HG03469 (cell line): ENCODE data around the gene P2RX6.
"Not testable (repeated sequence)": the region's sequence is repeated elsewhere in the genome, so short reads cannot be mapped to it uniquely, and the experiment has no call there.

Experiments used
- ATAC-seq: cut with Tn5 transposase; IDR thresholded peaks from one replicate; pipeline ENCODE4 v1.9.1; 2021; ENCODE audit warnings: mild to moderate bottlenecking, moderate library complexity, moderate number of reproducible peaks; ENCODE audit not compliant: unreplicated experiment

The P2RX6 gene

DNA sequence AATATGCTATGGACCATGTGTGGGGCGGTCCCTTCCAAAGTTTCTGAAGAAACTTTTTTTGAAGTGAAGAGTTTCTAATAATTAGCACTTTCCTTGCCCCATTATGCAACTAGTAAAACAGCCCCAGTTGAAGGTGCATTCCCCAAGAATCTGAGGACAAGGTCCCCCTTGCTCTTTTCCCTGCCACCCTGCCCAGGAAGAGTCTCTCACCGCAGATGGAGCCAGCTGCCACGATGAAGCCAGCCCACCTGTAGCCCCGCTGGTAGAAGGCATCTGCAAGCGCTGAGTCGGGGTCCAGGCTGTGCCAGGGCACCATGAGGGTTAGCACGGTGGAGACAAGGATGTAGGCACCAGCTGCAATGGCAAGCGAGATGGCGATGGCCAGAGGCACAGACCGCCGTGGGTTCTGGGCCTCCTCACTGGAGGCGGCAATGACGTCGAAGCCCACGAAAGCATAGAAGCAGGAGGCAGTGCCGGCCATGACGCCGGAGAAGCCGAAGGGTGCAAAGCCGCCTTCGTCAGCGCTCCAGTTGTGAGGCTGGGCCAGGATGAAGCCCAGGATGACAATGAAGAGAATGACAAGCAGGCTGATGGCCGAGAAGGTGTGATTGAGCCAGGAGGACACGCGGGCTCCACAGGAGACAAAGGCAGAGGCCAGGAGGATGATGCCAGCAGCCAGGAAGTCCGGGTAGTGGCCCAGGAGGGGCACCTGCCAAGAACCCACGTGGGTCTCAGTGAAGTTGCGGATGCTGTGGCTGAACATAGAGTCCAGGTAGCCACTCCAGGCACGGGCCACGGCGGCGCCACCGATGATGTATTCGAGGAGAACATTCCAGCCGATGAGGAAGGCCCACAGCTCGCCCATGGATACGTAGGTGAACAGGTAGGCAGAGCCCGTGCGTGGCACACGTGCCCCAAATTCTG is 15.9 kb downstream of the P2RX6 start:
- ATAC-seq = no peak

DNA sequence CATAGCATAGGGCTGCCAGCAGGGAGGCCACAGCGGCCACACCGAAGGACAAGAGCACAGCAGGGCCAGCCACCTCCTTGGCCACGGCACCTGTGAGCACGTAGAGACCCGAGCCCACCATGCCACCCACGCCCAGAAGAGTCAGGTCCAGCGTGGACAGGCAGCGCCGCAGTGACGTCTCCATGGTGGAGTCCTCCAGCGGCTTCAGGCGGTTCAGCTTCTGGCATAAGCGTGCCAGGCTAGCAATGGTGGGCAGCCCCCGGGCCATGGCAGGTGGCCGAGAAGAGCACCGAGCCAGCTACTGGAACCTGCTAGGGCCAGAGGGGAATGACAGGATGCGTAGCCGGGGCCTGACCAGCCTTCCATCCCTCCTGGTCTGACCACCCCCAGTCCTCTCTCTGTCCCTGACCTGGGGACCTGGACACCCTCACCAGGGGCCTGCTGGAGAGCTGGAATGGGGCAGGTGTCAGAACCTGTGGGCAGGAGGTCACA is 16.6 kb downstream of the P2RX6 start:
- no peak for ATAC-seq

GRCh38 chr22:21032037-21032867 is 17.3 kb downstream of the P2RX6 start, which contains the start of gene SLC7A4:
SLC7A4 (minus strand) TSS chr22:21032561; CDS start chr22:21031812, 749 bp downstream.
- no peak for ATAC-seq

DNA sequence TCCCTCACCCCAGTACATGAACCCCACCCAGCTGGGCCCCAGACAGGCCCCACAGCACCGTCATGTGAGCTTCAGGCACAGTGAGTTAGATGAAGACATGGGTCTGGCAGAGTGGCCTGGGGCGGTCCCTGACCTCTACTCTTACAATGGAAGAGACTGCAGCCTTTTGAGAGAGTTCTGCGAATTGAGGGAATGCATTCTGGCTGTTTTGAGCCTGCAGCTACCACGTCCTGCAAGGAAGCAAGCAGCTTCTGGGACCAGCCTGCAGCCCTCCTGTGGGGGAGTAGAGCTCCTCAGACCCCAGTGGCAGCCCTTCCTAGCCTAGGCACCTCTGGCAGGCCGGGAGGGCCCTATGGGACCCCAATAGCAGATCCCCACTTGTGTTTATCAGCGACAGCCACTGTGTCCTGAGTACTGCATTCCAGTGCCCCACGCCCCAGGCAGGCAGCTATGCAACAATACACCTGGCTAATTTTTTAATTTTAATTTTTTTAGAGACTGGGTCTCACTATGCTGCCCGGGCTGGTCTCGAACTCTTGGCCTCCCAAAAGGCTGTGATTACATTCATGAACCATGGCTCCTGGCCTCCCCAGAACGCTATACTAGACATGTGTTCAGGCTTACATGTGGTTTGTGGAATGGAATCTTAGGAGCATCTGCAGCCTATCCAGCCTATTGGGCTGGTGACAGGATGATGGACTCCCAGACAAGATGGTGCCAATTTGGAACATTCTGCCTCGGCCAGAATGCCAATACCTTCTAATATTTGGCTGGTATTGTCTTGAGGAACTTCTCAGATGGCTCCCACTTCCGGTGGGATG is 18.1 kb downstream of the P2RX6 start:
- no peak for ATAC-seq

DNA sequence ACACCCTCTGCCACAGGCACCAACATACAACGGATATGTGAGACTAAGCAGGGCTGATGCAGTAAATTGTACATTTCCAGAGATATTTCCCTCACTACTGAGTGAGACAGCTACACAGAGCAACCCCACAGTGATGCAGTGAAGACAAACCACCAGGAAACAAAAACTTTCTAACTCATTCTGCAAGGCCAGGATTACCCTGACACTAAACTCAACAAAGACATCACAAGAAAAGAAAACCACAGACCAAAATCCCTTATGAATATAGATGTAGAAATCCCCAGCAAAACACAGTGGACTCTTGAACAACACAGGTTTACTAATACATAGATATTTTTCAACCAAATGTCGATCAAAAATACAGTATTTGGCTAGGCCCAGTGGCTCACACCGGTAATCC is 18.9 kb downstream of the P2RX6 start:
- ATAC-seq = no peak

GRCh38 chr22:21034989-21035388 is 20.0 kb downstream of the P2RX6 start:
- no peak for ATAC-seq

GRCh38 chr22:21038405-21038804 is 23.4 kb downstream of the P2RX6 start:
- ATAC-seq = no peak

DNA sequence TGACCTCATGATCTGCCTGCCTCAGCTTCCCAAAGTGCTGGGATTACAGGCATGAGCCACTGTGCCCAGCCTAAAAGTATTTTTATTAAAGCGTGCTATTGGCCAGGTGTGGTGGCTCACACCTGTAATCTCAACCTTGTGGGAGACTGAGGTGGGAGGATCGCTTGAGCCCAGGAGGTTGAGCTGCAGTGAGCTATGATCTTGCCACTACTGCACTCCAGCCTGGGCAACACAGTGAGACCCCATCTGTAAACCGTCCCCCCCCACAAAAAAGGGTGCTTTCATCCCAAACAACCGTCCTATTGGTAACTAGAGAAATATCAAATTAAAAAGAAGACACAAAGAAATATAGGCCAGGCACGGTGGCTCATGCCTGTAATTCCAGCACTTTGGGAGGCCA is 24.2 kb downstream of the P2RX6 start:
- ATAC-seq = not testable (repeated sequence)

DNA sequence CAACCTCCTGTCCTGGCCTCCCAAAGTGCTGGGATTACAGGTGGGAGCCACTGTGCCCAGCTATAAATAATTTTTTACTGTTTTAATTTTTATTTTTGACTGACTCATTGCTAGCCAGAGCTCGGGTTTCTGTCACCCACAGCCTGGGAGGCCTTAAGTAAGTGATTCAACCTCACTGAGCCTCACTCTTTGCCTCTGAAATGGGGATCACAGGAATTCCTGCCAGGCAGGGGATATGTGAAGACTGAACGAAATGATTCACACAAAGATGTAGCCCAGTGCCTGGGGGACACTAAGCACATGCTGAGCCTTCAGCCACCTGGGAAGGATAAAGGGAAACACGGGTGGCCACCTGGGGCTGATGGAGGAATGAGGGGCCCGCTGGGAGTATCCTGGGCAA is 27.0 kb downstream of the P2RX6 start:
- no peak for ATAC-seq

- no peak for ATAC-seq
Measured at GRCh38 chr22:21042978-21043859, 28.3 kb downstream of the P2RX6 start.

DNA sequence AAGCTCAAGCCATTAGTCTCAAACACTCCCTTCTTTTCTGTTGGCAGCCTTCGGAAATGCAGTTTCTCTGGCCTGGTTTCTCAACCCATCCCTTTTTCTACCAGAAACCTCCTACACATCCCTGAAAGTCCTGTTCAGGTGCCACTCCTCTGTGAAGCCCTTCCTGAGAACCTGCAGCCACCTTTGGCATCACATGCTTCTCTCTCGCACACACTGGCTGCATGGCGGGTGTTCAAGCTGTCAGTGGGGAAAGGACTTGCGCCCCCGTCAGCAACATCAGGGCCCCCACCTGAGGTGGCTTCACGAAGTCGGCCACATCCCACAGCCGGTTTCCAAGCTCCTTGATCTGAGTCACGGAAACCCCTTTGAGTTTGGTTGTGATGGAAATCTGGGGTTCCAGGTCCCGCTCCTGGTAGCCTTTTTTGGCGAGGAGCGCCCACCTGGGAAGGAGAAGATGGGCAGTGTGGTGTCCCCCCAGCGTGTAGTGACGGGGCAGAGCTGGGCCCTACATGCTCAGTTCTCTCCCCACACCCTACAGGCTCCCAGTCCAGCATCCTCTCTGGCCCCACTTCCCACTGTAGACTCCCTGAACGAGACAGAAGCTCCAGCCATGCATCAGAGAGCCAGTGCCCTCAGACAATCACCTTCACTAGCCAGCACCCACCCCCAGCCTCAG is 29.0 kb downstream of the P2RX6 start:
- no peak for ATAC-seq

DNA sequence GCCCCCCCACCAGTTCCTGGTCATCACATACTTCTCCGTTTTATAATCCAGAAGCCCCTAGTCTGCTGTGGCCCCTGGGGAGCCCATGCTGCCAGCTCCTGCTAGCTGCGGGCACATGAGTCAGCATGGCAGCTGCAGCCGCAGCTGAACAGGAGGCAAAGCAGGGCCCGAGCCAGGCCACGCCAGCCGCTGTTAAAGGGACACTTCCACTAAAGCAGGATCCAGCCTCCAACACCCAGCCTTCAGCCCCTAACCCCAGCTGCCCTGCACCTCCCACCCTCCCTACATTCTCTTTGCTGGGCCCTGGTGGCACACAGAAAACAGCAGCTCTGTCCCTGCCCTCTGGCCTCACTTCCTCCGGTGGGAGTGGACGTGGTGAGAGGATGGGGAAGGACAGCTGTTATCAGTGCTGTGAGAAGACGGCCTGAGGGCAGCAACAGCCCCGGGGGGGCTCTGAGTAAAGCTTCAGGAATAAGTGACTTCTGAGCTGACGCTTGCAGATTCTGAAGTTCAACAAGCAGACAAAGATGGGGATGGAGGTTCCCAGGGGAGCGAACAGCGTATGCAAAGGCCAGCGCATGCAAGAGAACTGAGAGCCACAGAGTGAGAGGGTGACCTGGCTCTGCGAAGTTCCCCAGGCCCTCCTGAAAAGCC is 30.1 kb downstream of the P2RX6 start:
- peak; percentile 18 for ATAC-seq

DNA sequence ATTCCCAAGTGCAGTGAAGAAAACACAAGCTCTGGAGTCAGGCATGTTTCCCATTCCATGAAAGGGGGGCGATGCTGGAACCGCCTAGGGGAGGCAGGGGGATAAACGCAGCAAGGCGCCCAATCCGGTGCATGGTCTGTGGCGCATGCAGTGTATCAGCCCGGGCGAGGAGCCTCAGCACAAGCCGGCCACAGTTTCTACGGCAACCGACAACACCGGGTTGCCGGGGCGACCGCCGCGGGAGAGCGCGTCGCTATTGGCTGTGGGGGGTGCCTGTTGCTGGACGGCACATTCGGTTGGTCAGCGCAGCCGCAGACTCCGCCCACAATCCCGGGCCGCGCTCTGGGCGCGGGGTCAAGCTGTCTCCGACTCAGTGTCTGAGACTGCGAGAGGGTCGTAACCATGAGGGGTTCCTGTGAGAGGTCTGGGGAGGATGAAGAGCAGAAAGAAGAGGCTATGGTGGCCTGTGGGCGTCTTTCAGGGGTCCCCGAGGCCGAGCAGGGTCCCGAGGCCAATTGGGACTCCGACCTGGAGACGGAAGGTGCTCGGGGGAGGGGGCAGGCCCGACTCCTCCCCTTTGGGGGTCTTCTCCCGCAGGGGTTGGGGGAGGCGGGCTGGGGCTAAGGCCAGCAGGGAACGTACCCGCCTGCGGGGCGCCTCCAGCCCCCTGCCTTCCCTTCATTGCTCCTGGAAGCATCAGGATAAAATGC is 30.8 kb downstream of the P2RX6 start, which contains the start of gene LRRC74B:
Gene LRRC74B, plus strand, starts transcription at position 362 of the 710 bp plus-strand sequence. Its CDS starts 41 bp downstream, at position 403.
- peak; percentile 54 for ATAC-seq

- no peak for ATAC-seq
Measured at GRCh38 chr22:21047035-21047661, 32.2 kb downstream of the P2RX6 start.

GRCh38 chr22:21047730-21048129 is 32.8 kb downstream of the P2RX6 start:
- no peak for ATAC-seq

- ATAC-seq = not testable (repeated sequence)
Measured at GRCh38 chr22:21048448-21048847, 33.5 kb downstream of the P2RX6 start.

DNA sequence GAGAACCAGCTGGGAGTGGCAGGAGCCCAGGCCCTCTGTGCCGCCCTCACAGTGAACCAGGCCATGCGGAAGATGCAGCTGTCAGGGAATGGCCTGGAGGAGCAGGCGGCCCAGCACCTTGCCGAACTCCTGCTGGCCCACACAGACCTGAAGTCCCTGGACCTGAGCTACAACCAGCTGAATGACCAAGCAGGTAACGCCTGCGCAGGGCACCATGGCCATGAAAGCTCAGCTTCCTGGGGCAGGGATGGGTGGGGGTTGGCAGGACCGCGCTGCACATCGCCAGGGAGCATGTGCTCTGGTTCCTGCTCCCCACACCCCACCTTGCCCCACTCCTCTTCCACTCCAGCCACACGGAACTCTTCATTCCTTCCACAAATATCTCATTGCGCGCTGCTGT is 34.0 kb downstream of the P2RX6 start:
- ATAC-seq = not testable (repeated sequence)
